CD4-positive, CD25-positive, alpha-beta regulatory T cell (primary cell): Measurements from ENCODE around the gene CASS4. TPM values are rescaled to one million over a fixed set of nuclear protein-coding genes. Genes with fewer than 3 reads are reported as not detected.
A peak's percentile ranks its signal among the peaks of the same experiment; 100 is the strongest.
"Not testable (repeated sequence)": the region's sequence is repeated elsewhere in the genome, so short reads cannot be mapped to it uniquely, and the experiment has no call there.

Experiments
- ATAC-seq, 2 donors: fragments of 150-1000 bp; cut with Tn5 transposase; one replicate each; pipeline ENCODE4 v1.10.0; 2021; ENCODE audit warnings: low read depth in 2 of 2, moderate number of reproducible peaks in 2 of 2, moderate library complexity in 1 of 2
- DNase-seq, 3 donors: peaks; one replicate each; pipeline versions ENCODE4 v3.0.0 to v3.0.0-alpha.2; 2012 to 2022; ENCODE audit warnings: mixed read lengths in 1 of 3
- H3K27ac ChIP-seq: one replicate; pipeline ENCODE4 v1.7.0; 2013; ENCODE audit warnings: mild to moderate bottlenecking, low read length; ENCODE audit not compliant: insufficient read depth, poor library complexity, severe bottlenecking
- H3K27me3 ChIP-seq: one replicate; pipeline ENCODE4 v1.7.0; 2013; ENCODE audit warnings: low read length; ENCODE audit not compliant: control insufficient read depth, insufficient read depth
- H3K36me3 ChIP-seq: one replicate; pipeline ENCODE4 v1.7.0; 2013; ENCODE audit warnings: mild to moderate bottlenecking, low read length, moderate library complexity; ENCODE audit not compliant: control insufficient read depth, insufficient read depth
- H3K4me1 ChIP-seq: 2 replicates; pipeline ENCODE4 v1.7.0; 2013; ENCODE audit warnings: mild to moderate bottlenecking, low read length; ENCODE audit not compliant: insufficient read depth, control insufficient read depth, poor library complexity, severe bottlenecking
- H3K4me3 ChIP-seq: one replicate; pipeline ENCODE4 v1.7.0; 2013; ENCODE audit warnings: low read depth, mild to moderate bottlenecking, low read length, moderate library complexity
- H3K9me3 ChIP-seq, 2 experiments: 1 replicate in 1 of 2; 2 replicates in 1 of 2; pipeline ENCODE4 v1.7.0; 2013; ENCODE audit warnings: low read length in 2 of 2, mild to moderate bottlenecking in 1 of 2, moderate library complexity in 1 of 2; ENCODE audit not compliant: control insufficient read depth in 2 of 2
- H3K27ac Mint-ChIP-seq, 3 donors: one replicate each; pipeline ENCODE4 v1.8.0; 2020 to 2022; ENCODE audit warnings: mild to moderate bottlenecking in 3 of 3, mixed read lengths in 3 of 3, moderate library complexity in 2 of 3
- H3K27me3 Mint-ChIP-seq: one replicate; pipeline ENCODE4 v1.8.0; 2022; ENCODE audit warnings: mild to moderate bottlenecking, mixed read lengths
- H3K36me3 Mint-ChIP-seq: one replicate; pipeline ENCODE4 v1.8.0; 2020; ENCODE audit warnings: mixed read lengths
- H3K4me1 Mint-ChIP-seq, 4 donors: one replicate each; pipeline ENCODE4 v1.8.0; 2020 to 2022; ENCODE audit warnings: mixed read lengths in 4 of 4, mild to moderate bottlenecking in 1 of 4
- H3K4me3 Mint-ChIP-seq, 4 donors: one replicate each; pipeline ENCODE4 v1.8.0; 2020 to 2022; ENCODE audit warnings: mild to moderate bottlenecking in 4 of 4, mixed read lengths in 4 of 4, moderate library complexity in 3 of 4
- H3K9me3 Mint-ChIP-seq, 7 donors: one replicate each; pipeline ENCODE4 v1.8.0; 2020 to 2022; ENCODE audit warnings: mixed read lengths in 7 of 7, mild to moderate bottlenecking in 3 of 7, moderate library complexity in 2 of 7
- polyA plus RNA-seq, 4 donors: library from polyadenylated mRNA; unstranded; fragments of 300-500 nt; fragmentation: Illumina TruSeq; gene quantifications; one replicate each; pipeline ENCODE4 v1.2.3, GENCODE V29; 2021
- total RNA-seq: library from RNA; stranded (reverse); gene quantifications from one replicate; pipeline ENCODE4 v1.2.3, GENCODE V29; 2022

The CASS4 gene
- total and polyA plus RNA-seq, 5 donors from 2014 or later, result 0.96 to 9.8 (median 3.8) TPM

DNA sequence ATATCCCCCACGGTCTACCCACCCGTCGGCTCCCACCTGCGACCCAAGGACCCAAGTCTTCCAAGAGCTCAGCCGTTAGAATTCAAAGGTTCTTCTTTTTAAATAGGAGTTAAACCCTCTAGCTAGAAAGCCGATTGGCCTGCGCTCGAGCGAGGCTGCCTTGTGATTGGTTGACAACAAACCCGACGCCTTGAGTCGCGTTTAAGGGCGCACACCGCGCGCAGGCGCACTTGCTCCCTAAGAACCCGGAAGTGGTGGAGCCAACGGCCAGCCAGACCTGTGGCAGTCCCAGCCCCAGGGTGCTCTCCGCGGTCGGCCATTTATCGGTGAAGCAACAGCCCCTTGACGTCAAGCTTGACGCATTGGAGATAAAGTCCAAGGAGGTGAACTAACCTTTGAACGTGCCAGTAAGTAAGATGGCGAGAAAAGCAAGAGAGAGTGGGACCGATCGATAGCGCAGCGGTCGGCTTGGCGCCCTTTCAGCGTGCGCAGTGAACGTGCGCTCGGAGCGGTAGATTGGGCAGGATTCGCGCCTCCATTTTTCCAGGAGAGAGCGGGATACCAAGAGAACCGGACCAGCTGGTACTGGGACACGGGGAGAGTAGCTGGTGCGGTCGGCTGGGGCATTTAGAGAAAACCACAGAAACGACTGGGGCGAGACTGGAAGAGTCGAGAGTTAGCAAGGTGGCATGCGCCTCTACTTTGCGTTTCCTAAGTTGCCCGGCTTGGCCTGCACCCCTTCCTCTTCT, 19.8 kb upstream of the CASS4 start, which contains the start of the genes AURKA and CSTF1:
TSS of gene AURKA (minus strand) at position 84 of the 749 bp plus-strand sequence. CDS start 4,018 bp downstream, outside the sequence.
TSS of gene CSTF1 (plus strand) at position 514 of the 749 bp plus-strand sequence. CDS start 2,908 bp downstream, outside the sequence.
- Histone ChIP-seq H3K4me3 (peak within 1 kb of the TSS; percentile 94), H3K27ac (peak within 1 kb of the TSS; percentile 96), H3K36me3 (peaks cover 23% of the 10 kb centered on the region), H3K4me1 (peaks cover 21% of the 10 kb centered on the region), H3K9me3 (no peaks in the 10 kb centered on the region), H3K27me3 (no peaks in the 10 kb centered on the region)
- peak; percentile 86 to 92 for ATAC-seq
- Mint-ChIP-seq H3K4me1 (peaks cover 4 to 34% (median 28%) of the 10 kb centered on the region in 4 donors), H3K27me3 (no peaks in the 10 kb centered on the region), H3K27ac (peak within 1 kb of the TSS in 1 of 3 donors; percentile 96), H3K36me3 (peaks cover 22% of the 10 kb centered on the region), H3K4me3 (no peak within 1 kb of the TSS), H3K9me3 (no peaks in the 10 kb centered on the region)
- DNase-seq, result peak; percentile 100

DNA sequence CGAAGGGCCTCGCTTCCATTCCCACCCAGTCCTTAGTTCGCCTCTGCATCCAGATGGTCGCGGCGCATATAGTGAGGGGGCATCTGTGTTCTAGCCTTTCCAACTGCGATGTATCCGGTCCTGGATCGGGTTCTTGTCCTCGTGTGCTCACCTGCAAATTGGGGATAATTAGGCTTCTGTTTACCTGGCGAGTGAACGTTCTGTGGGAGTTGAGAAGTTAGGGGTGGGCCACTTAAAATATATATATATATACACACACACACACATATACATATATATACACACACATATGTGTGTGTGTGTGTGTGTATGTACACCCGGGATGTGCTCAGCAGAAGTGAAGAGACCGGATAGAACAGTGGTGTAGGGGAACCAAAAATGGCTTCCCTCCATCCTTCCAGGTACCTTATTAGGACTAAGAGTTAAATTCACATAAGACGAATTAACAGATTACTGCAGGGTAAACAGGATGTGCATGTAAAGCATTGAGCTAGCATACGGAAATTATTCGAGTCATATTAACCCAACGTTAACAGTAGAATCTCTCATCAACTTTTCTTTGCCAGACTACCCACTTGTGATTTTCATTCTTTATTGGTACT, 19.1 kb upstream of the CASS4 start:
- peaks cover 4 to 34% (median 29%) of the 10 kb centered on the region in 4 donors for H3K4me1 Mint-ChIP-seq

DNA sequence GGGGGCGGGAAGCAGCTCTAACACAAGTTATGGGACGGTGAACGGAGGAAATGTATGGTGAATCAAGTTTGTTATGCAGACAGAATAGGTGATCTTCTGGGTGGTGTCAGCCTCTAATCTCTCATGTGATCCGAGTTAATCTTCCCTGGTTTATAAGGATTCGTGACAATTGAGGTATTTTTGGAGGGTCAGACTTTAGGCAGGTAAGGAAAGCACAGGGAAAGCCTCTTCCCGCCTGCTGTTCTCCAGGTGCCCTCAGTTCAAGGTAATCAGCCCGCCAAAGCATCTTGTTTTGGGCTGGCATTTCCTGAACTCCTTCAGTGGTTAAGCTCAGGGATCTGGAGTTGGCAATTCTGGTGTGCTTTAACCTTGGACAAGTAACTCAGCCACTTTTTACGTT, 18.4 kb upstream of the CASS4 start:
- H3K9me3 ChIP-seq, result no peaks in the 10 kb centered on the region
- ATAC-seq (no peak), DNase-seq (no peak)
- Mint-ChIP-seq H3K36me3 (peaks cover 28% of the 10 kb centered on the region), H3K4me1 (peaks cover 4 to 37% (median 29%) of the 10 kb centered on the region in 4 donors), H3K4me3 (no peak overlapping the region), H3K9me3 (no peaks in the 10 kb centered on the region), H3K27ac (peak overlapping the region in 1 of 3 donors; percentile 96), H3K27me3 (no peaks in the 10 kb centered on the region)
- peak overlapping the region; percentile 96 for H3K27ac ChIP-seq
- peaks cover 21% of the 10 kb centered on the region for H3K4me1 ChIP-seq
- peaks cover 35% of the 10 kb centered on the region for H3K36me3 ChIP-seq
- H3K4me3 ChIP-seq, result peak overlapping the region; percentile 94
- H3K27me3 ChIP-seq, result no peaks in the 10 kb centered on the region

More for the DNA sequence above, 19.1 kb upstream of the CASS4 start:
- H3K9me3 Mint-ChIP-seq, result no peaks in the 10 kb centered on the region
- peak in 1 of 2 donors; percentile 25 for ATAC-seq
- H3K36me3 Mint-ChIP-seq, result peaks cover 28% of the 10 kb centered on the region
- H3K27ac Mint-ChIP-seq, result peak overlapping the region in 1 of 3 donors; percentile 96
- no peaks in the 10 kb centered on the region for H3K27me3 Mint-ChIP-seq
- peak overlapping the region; percentile 94 for H3K4me3 ChIP-seq
- peaks cover 29% of the 10 kb centered on the region for H3K36me3 ChIP-seq
- H3K9me3 ChIP-seq, result no peaks in the 10 kb centered on the region
- peaks cover 21% of the 10 kb centered on the region for H3K4me1 ChIP-seq
- H3K27ac ChIP-seq, result peak overlapping the region; percentile 96
- no peak overlapping the region for H3K4me3 Mint-ChIP-seq
- peak in 2 of 3 donors; percentile 59 to 79 for DNase-seq
- H3K27me3 ChIP-seq, result no peaks in the 10 kb centered on the region

DNA sequence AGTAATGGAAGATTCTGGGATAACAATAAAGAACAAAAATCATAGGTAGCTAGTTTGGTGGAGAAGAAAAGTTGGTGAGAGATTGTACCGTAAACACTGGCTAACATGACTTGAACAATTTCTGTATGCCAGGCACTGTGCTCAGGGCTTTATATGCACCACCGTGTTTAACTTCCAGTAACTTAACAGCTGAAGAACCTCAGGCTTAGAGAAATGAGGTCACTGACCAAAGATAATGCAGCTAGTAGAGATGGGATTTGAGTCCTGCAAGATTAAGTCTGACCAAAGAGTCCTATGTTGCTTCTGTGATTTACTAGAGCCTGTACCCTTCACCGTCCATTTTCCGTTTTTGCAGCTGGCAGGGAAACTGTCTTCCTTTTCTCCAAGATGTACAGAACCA, 16.9 kb upstream of the CASS4 start:
- Mint-ChIP-seq H3K9me3 (no peaks in the 10 kb centered on the region), H3K27ac (peak overlapping the region in 1 of 3 donors; percentile 36), H3K4me1 (peaks cover 9 to 47% (median 34%) of the 10 kb centered on the region in 4 donors), H3K36me3 (peaks cover 33% of the 10 kb centered on the region), H3K27me3 (no peaks in the 10 kb centered on the region), H3K4me3 (peak overlapping the region in 1 of 4 donors; percentile 71)
- Histone ChIP-seq H3K9me3 (no peaks in the 10 kb centered on the region), H3K27ac (peak overlapping the region; percentile 9), H3K36me3 (peaks cover 48% of the 10 kb centered on the region), H3K27me3 (no peaks in the 10 kb centered on the region), H3K4me1 (peaks cover 21% of the 10 kb centered on the region), H3K4me3 (no peak overlapping the region)
- DNase-seq, result no peak
- no peak for ATAC-seq

DNA sequence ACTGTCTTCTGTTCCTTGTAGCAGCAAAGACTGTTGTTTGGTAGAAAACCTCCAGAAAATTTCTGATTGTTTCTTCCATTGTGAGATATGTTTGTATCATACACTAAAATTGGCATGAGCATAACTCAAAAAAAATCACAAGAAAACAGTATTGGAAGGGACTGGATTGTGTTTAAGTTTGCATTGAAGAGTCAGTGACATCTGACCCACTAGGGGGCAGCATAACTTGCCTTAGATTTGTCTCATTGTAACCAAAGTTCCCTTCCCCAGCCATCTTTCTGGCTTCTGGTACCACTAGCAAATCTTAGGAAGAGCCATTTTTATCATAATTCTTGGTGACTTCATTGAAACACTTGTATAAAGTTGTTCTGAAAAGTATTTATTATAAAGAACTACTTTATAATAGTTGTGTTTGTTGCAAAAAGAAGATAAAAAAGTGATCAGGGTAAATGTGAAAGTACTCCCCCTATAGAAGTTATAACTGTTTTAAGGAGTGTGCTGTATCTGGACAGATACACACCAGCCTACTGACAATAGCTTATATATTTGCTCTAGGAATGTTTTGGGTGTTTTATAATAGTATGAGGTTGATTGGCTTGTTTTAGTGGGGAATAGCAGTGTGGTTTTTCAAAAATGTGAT, 11.9 kb upstream of the CASS4 start:
- peak overlapping the region in 1 of 4 donors; percentile 27 for H3K4me3 Mint-ChIP-seq

DNA sequence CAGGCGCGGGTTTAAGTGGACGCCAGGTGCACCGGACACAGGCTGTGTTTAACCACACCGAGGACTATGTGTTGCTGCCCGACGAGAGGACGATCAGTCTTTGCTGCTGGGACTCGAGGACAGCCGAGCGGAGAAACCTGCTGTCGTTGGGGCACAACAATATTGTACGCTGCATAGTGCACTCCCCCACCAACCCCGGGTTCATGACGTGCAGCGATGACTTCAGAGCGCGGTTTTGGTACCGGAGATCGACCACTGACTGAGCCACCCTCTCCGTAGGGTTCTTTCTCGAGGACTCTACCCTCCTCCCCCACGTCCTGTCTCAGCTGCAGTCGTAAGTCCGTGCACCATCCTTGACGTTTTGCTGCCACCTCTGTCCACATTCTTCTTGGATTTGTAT, 8.6 kb upstream of the CASS4 start:
- H3K27me3 ChIP-seq, result no peaks in the 10 kb centered on the region
- H3K4me1 ChIP-seq, result peaks cover 5% of the 10 kb centered on the region
- Mint-ChIP-seq H3K4me1 (peaks cover 13 to 35% (median 23%) of the 10 kb centered on the region in 4 donors), H3K9me3 (no peaks in the 10 kb centered on the region), H3K36me3 (peaks cover 48% of the 10 kb centered on the region), H3K4me3 (peak overlapping the region in 1 of 4 donors; percentile 39), H3K27ac (peak overlapping the region in 1 of 3 donors; percentile 74), H3K27me3 (no peaks in the 10 kb centered on the region)
- no peak for ATAC-seq
- H3K9me3 ChIP-seq, result no peaks in the 10 kb centered on the region
- H3K36me3 ChIP-seq, result peaks cover 83% of the 10 kb centered on the region
- DNase-seq, result peak in 1 of 3 donors; percentile 47
- no peak overlapping the region for H3K27ac ChIP-seq
- H3K4me3 ChIP-seq, result no peak overlapping the region

More for the DNA sequence above, 11.9 kb upstream of the CASS4 start:
- Mint-ChIP-seq H3K4me1 (peaks cover 13 to 42% (median 23%) of the 10 kb centered on the region in 4 donors), H3K27ac (peak overlapping the region in 1 of 3 donors; percentile 64), H3K36me3 (peaks cover 47% of the 10 kb centered on the region), H3K9me3 (no peaks in the 10 kb centered on the region), H3K27me3 (no peaks in the 10 kb centered on the region)
- peak; percentile 47 to 79 (median 69) for DNase-seq
- Histone ChIP-seq H3K9me3 (no peaks in the 10 kb centered on the region), H3K36me3 (peaks cover 86% of the 10 kb centered on the region), H3K4me3 (no peak overlapping the region), H3K27ac (peak overlapping the region; percentile 14), H3K4me1 (peaks cover 5% of the 10 kb centered on the region), H3K27me3 (no peaks in the 10 kb centered on the region)
- peak; percentile 58 to 68 for ATAC-seq

DNA sequence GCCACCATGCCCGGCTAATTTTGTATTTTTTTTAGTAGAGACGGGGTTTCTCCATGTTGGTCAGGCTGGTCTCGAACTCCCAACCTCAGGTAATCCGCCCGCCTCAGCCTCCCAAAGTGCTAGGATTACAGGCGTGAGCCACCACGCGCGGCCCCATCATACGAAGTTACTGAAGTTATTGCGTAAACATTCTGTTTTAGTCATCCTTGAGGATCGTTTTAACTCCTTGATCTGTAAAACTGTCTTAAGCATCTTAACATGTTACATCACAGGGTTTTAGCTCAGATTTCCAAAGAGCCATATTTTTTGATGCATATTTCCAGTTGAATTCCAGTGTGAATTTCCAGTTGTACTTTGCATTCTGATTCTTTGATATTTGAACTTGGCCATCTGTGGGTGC, 6.7 kb upstream of the CASS4 start:
- not testable (repeated sequence) for ATAC-seq, H3K4me3 ChIP-seq, H3K4me1 ChIP-seq, H3K27ac Mint-ChIP-seq, H3K27me3 Mint-ChIP-seq, DNase-seq, H3K9me3 ChIP-seq, H3K27ac ChIP-seq, H3K4me3 Mint-ChIP-seq, H3K27me3 ChIP-seq, H3K9me3 Mint-ChIP-seq
- Mint-ChIP-seq H3K36me3 (peaks cover 47% of the 10 kb centered on the region), H3K4me1 (peaks cover 6 to 20% (median 15%) of the 10 kb centered on the region in 4 donors)
- peaks cover 68% of the 10 kb centered on the region for H3K36me3 ChIP-seq
